CD4-positive, alpha-beta T cell treated with Interleukin-4 for 4 hours (primary cell): ENCODE results near the gene GLIS1.

Source experiments
- DNase-seq: peaks from one replicate; pipeline ENCODE4 v3.0.0-alpha.2; 2020

GLIS1 gene

GRCh38 chr1:53473463-53473862 lies 265.5 kb downstream of the GLIS1 start:
- no peak for DNase-seq

GRCh38 chr1:53471000-53471399 lies 268.0 kb downstream of the GLIS1 start:
- no peak for DNase-seq

GRCh38 chr1:53470584-53470983 lies 268.4 kb downstream of the GLIS1 start:
- DNase-seq: no peak

GRCh38 chr1:53470155-53470554 lies 268.8 kb downstream of the GLIS1 start:
- DNase-seq: no peak

GRCh38 chr1:53469373-53469772 lies 269.6 kb downstream of the GLIS1 start:
- no peak for DNase-seq

- no peak for DNase-seq
Measured at GRCh38 chr1:53468374-53468773, 270.6 kb downstream of the GLIS1 start.

- DNase-seq: no peak
Measured at GRCh38 chr1:53467391-53467790, 271.6 kb downstream of the GLIS1 start.

GRCh38 chr1:53465023-53465957 lies 273.7 kb downstream of the GLIS1 start:
- DNase-seq: no peak

GRCh38 chr1:53463961-53464899 lies 274.7 kb downstream of the GLIS1 start:
- no peak for DNase-seq

GRCh38 chr1:53462769-53463501 lies 276.0 kb downstream of the GLIS1 start:
- no peak for DNase-seq

- no peak for DNase-seq
Measured at GRCh38 chr1:53462193-53462592, 276.8 kb downstream of the GLIS1 start.

GRCh38 chr1:53461323-53462044 lies 277.5 kb downstream of the GLIS1 start:
- DNase-seq: no peak

GRCh38 chr1:53460666-53461322 lies 278.2 kb downstream of the GLIS1 start:
- no peak for DNase-seq

GRCh38 chr1:53460211-53460634 lies 278.7 kb downstream of the GLIS1 start:
- DNase-seq: no peak

- no peak for DNase-seq
Measured at GRCh38 chr1:53459321-53460175, 279.4 kb downstream of the GLIS1 start, which contains the start of gene DMRTB1. DMRTB1 (plus strand) TSS chr1:53459399; CDS start chr1:53459454, 55 bp downstream.

GRCh38 chr1:53458634-53459033 lies 280.3 kb downstream of the GLIS1 start:
- DNase-seq: no peak
